ENCODE results near the gene RFX3.

GRCh38 chr9:3244963-3245653, 280.7 kb downstream of the RFX3 start:
- TF ChIP-seq CTCF (IDR thresholded peaks at IDR 0.05), result no peak
- no peak for TF ChIP-seq POLR2AphosphoS5 (IDR thresholded peaks at IDR 0.05; ENCODE audit: insufficient read depth in 1 of 2, low read depth in 1 of 2)
